ENCODE results near the gene ZZZ3.
A peak's percentile ranks its signal among the peaks of the same experiment; 100 is the strongest.
"Not testable (repeated sequence)": the region's sequence is repeated elsewhere in the genome, so short reads cannot be mapped to it uniquely, and the experiment has no call there.

Gene ZZZ3

GRCh38 chr1:77682460-77683159, at the start of gene ZZZ3:
ZZZ3 (minus strand) TSS chr1:77682658; CDS start chr1:77633354, 49,304 bp downstream.
- DNase-seq = peak; percentile 92

GRCh38 chr1:77732090-77732489, 49.6 kb upstream of the ZZZ3 start:
- DNase-seq = no peak

GRCh38 chr1:77725706-77726105, 43.2 kb upstream of the ZZZ3 start:
- DNase-seq = no peak

GRCh38 chr1:77718181-77718580, 35.7 kb upstream of the ZZZ3 start:
- no peak for DNase-seq

- DNase-seq = no peak
Measured at GRCh38 chr1:77716065-77716464, 33.6 kb upstream of the ZZZ3 start.

- DNase-seq = no peak
Measured at GRCh38 chr1:77709727-77710126, 27.3 kb upstream of the ZZZ3 start.

GRCh38 chr1:77706321-77706720, 23.9 kb upstream of the ZZZ3 start:
- no peak for DNase-seq

GRCh38 chr1:77704736-77705135, 22.3 kb upstream of the ZZZ3 start:
- no peak for DNase-seq

GRCh38 chr1:77699673-77700072, 17.2 kb upstream of the ZZZ3 start:
- not testable (repeated sequence) for DNase-seq

- no peak for DNase-seq
Measured at GRCh38 chr1:77697441-77697840, 15.0 kb upstream of the ZZZ3 start.

- DNase-seq = no peak
Measured at GRCh38 chr1:77688939-77689338, 6.5 kb upstream of the ZZZ3 start.

- no peak for DNase-seq
Measured at GRCh38 chr1:77687519-77687906, 5.1 kb upstream of the ZZZ3 start.

- no peak for DNase-seq
Measured at GRCh38 chr1:77686796-77687518, 4.5 kb upstream of the ZZZ3 start.

- peak; percentile 86 for DNase-seq
Measured at GRCh38 chr1:77683160-77684148, 996 bp upstream of the ZZZ3 start.

GRCh38 chr1:77680173-77680572, 2.3 kb downstream of the ZZZ3 start:
- no peak for DNase-seq

- DNase-seq = no peak
Measured at GRCh38 chr1:77678660-77679610, 3.5 kb downstream of the ZZZ3 start.

- DNase-seq = not testable (repeated sequence)
Measured at GRCh38 chr1:77674807-77675206, 7.7 kb downstream of the ZZZ3 start.

GRCh38 chr1:77673716-77674355, 8.6 kb downstream of the ZZZ3 start:
- DNase-seq = no peak

GRCh38 chr1:77673030-77673429, 9.4 kb downstream of the ZZZ3 start:
- DNase-seq = no peak

GRCh38 chr1:77672374-77672773, 10.1 kb downstream of the ZZZ3 start:
- no peak for DNase-seq

- DNase-seq = no peak
Measured at GRCh38 chr1:77671836-77672235, 10.6 kb downstream of the ZZZ3 start.

- no peak for DNase-seq
Measured at GRCh38 chr1:77670330-77670729, 12.1 kb downstream of the ZZZ3 start.

All from DMS 273 treated with DMSO at 0.1 percent for 48 hours (cell line).